CD4-positive, alpha-beta T cell treated with Interleukin-2 at 100 ng/mL for 4 hours (primary cell): Measurements from ENCODE around the gene MITD1.
"Not testable (repeated sequence)": the region's sequence is repeated elsewhere in the genome, so short reads cannot be mapped to it uniquely, and the experiment has no call there.

Experiments used
- DNase-seq: peaks from one replicate; pipeline ENCODE4 v3.0.0-alpha.2; 2020; ENCODE audit warnings: low spot score

MITD1 gene

GRCh38 chr2:99180755-99181623 lies at the start of gene MITD1, which contains the start of gene MRPL30:
Gene MITD1, minus strand, starts transcription at chr2:99181058. Its CDS starts 77 bp downstream, at chr2:99180981.
Gene MRPL30, plus strand, starts transcription at chr2:99181184. Its CDS starts 5,020 bp downstream, at chr2:99186204.
- peak; percentile 93 for DNase-seq

- no peak for DNase-seq
Observed at GRCh38 chr2:99217929-99218501, 37.2 kb upstream of the MITD1 start.

- no peak for DNase-seq
Observed at GRCh38 chr2:99216096-99216495, 35.2 kb upstream of the MITD1 start.

- no peak for DNase-seq
Observed at GRCh38 chr2:99205491-99205890, 24.6 kb upstream of the MITD1 start.

- DNase-seq = no peak
Observed at GRCh38 chr2:99201959-99202678, 21.3 kb upstream of the MITD1 start.

- no peak for DNase-seq
Observed at GRCh38 chr2:99200076-99200800, 19.4 kb upstream of the MITD1 start.

GRCh38 chr2:99198103-99198841 lies 17.4 kb upstream of the MITD1 start:
- no peak for DNase-seq

- DNase-seq = not testable (repeated sequence)
Observed at GRCh38 chr2:99192364-99192763, 11.5 kb upstream of the MITD1 start.

- no peak for DNase-seq
Observed at GRCh38 chr2:99190548-99190947, 9.7 kb upstream of the MITD1 start.

- DNase-seq = no peak
Observed at GRCh38 chr2:99188357-99188756, 7.5 kb upstream of the MITD1 start.

- DNase-seq = no peak
Observed at GRCh38 chr2:99187011-99187410, 6.2 kb upstream of the MITD1 start.

- no peak for DNase-seq
Observed at GRCh38 chr2:99184811-99185210, 4.0 kb upstream of the MITD1 start.

- DNase-seq = no peak
Observed at GRCh38 chr2:99183025-99183424, 2.2 kb upstream of the MITD1 start.

- DNase-seq = no peak
Observed at GRCh38 chr2:99181624-99182000, 754 bp upstream of the MITD1 start.

- DNase-seq = no peak
Observed at GRCh38 chr2:99171377-99172140, 9.3 kb downstream of the MITD1 start.

GRCh38 chr2:99169534-99169933 lies 11.3 kb downstream of the MITD1 start:
- DNase-seq = no peak

GRCh38 chr2:99166218-99166617 lies 14.6 kb downstream of the MITD1 start:
- DNase-seq = no peak

GRCh38 chr2:99159594-99159993 lies 21.3 kb downstream of the MITD1 start:
- DNase-seq = no peak

GRCh38 chr2:99158599-99158998 lies 22.3 kb downstream of the MITD1 start:
- no peak for DNase-seq

- DNase-seq = no peak
Observed at GRCh38 chr2:99156891-99157290, 24.0 kb downstream of the MITD1 start.
